HG03103 (cell line): ENCODE data around the gene PCTP.
A peak's percentile ranks its signal among the peaks of the same experiment; 100 is the strongest.

Experiments
- ATAC-seq: cut with Tn5 transposase; IDR thresholded peaks from one replicate; pipeline ENCODE4 v1.9.1; 2021; ENCODE audit warnings: low read depth; ENCODE audit not compliant: unreplicated experiment

PCTP gene

GRCh38 chr17:55750750-55751657 lies at the start of gene PCTP:
Gene PCTP (plus strand): TSS chr17:55751051. CDS start chr17:55751104, 53 bp downstream.
- peak; percentile 99 for ATAC-seq

- no peak for ATAC-seq
Observed at GRCh38 chr17:55702150-55702549, 48.7 kb upstream of the PCTP start.

- ATAC-seq: no peak
Observed at GRCh38 chr17:55704401-55704800, 46.5 kb upstream of the PCTP start.

GRCh38 chr17:55705847-55706246 lies 45.0 kb upstream of the PCTP start:
- ATAC-seq: peak; percentile 67

GRCh38 chr17:55706808-55707773 lies 43.8 kb upstream of the PCTP start:
- no peak for ATAC-seq

GRCh38 chr17:55708175-55708974 lies 42.5 kb upstream of the PCTP start:
- no peak for ATAC-seq

GRCh38 chr17:55709440-55709839 lies 41.4 kb upstream of the PCTP start:
- no peak for ATAC-seq

GRCh38 chr17:55709984-55710383 lies 40.9 kb upstream of the PCTP start:
- no peak for ATAC-seq

GRCh38 chr17:55710410-55710809 lies 40.4 kb upstream of the PCTP start:
- no peak for ATAC-seq

- no peak for ATAC-seq
Observed at GRCh38 chr17:55710829-55711496, 39.9 kb upstream of the PCTP start.

- ATAC-seq: no peak
Observed at GRCh38 chr17:55717432-55717831, 33.4 kb upstream of the PCTP start.

GRCh38 chr17:55717898-55718735 lies 32.7 kb upstream of the PCTP start:
- ATAC-seq: peak; percentile 73

- ATAC-seq: no peak
Observed at GRCh38 chr17:55720919-55721836, 29.7 kb upstream of the PCTP start.

GRCh38 chr17:55722016-55722736 lies 28.7 kb upstream of the PCTP start:
- ATAC-seq: no peak

GRCh38 chr17:55722742-55723487 lies 27.9 kb upstream of the PCTP start, which contains the start of gene TMEM100:
Gene TMEM100 (minus strand): TSS chr17:55722864. CDS start chr17:55721070, 1,794 bp downstream.
- ATAC-seq: no peak

GRCh38 chr17:55723488-55723848 lies 27.4 kb upstream of the PCTP start:
- no peak for ATAC-seq

GRCh38 chr17:55726440-55726839 lies 24.4 kb upstream of the PCTP start:
- ATAC-seq: no peak
